Measurements from ENCODE around the gene NUDT14.

NUDT14 gene

GRCh38 chr14:105212541-105213300 is 31.6 kb upstream of the NUDT14 start:
- no peak for DNase-seq (ENCODE audit: low read depth)

DNA sequence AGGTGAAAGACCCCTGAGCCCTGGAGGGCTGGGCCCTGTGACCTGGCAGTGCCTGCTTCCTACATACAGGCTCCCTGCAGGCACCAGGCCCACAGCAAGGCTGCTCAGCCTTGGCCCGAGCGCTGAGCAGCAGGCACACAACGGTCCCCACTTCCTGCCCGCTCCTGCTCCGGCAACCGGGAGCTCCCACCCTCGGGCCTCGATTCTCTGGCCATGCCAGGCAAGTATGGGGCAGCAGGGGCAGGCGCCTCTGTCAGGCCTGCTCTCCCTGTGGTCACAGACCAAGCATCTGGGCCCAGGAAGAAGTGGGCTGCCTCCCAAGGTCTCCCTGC is 30.6 kb upstream of the NUDT14 start:
- no peak for DNase-seq (ENCODE audit: low read depth)

DNA sequence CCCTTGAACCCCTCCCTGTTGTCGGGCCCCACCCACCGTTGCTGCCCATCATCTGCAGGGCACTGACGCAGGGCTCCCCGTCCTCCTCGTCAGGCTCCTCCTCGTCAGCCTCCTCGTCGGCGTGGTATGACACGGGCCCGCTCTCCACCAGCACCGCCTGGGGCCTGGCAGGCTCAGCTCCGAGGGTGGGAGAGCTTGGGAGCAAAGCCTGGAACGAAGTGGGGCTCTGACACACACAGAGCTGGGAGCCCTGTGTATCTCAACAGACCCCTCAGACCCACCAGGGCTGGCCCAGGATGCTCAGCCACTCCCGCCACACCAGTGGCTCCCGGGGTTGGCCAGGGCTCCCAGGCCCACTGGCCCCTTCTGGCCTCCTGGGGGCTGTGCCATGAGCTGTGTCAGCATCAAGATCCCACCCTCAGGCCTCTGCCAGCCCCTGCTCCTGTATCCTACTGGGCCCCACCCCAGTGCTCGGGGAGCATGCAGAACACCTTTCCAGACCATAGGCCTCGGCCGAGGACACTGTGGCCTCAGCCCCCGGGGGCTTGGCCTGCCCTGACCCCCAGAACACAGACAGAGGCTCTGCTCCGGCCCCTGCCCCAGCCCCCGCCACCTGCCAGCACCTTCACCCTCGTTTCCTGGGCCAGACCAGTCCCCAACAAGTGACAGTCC is 30.1 kb upstream of the NUDT14 start:
- no peak for DNase-seq (ENCODE audit: low read depth)

- no peak for DNase-seq (ENCODE audit: low read depth)
Observed at GRCh38 chr14:105210266-105211025, 29.3 kb upstream of the NUDT14 start.

DNA sequence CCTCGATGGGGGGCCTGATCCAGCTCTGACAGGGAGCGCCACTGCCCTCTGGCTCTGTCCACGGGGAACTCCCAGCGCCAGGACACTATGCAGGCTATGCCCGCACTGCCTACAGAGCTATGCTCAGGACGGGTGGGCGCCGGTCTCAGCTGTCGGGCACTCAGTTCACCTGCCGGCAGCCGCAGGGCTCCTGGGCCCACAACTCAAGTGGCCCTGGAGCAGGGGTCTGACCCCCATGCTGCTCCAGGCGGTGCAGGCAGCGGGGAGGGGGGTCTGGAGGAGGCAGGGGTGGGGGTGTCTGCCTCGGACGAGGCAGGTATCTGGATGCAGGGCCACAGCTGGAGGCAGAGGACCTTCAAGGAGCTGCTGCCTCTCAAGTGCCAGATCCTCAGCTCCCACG is 28.5 kb upstream of the NUDT14 start:
- DNase-seq (ENCODE audit: low read depth): no peak

DNA sequence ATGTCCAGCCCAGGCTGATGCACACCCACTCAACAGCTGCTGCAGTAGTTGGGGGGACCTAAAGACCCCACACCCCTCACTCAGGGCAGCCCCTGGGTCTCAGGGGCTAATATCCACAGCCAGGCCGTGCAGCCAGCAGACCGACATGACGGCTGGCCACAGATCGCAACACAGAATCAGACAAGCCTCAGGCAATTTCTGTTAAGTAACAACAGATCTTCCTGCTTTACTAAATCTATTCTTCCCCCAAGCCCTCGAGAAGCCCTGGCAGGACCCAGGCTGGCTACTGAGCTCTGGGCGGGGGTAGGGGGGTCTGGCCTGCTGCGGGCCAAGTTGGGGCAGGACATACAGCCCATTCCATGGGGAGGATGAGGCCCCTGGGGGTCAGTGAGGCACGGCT is 28.0 kb upstream of the NUDT14 start:
- no peak for DNase-seq (ENCODE audit: low read depth)

DNA sequence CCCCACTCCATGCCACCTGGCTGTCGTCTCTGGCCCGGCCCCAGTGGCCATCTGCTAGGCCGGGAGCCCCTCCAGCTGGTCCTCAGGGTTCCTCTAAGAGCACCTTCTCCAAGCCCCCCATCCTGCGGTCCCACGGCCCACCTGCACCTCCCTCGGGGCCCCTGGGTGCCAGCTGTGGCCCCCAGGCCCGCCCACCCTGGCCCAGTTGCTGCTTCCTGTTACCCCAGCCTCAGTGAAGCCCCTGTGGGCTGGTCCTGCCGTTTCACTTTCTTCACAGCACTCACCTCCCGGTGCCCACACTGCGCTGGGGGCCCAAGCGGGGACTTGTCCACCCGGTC is 27.6 kb upstream of the NUDT14 start:
- DNase-seq (ENCODE audit: low read depth): no peak

DNA sequence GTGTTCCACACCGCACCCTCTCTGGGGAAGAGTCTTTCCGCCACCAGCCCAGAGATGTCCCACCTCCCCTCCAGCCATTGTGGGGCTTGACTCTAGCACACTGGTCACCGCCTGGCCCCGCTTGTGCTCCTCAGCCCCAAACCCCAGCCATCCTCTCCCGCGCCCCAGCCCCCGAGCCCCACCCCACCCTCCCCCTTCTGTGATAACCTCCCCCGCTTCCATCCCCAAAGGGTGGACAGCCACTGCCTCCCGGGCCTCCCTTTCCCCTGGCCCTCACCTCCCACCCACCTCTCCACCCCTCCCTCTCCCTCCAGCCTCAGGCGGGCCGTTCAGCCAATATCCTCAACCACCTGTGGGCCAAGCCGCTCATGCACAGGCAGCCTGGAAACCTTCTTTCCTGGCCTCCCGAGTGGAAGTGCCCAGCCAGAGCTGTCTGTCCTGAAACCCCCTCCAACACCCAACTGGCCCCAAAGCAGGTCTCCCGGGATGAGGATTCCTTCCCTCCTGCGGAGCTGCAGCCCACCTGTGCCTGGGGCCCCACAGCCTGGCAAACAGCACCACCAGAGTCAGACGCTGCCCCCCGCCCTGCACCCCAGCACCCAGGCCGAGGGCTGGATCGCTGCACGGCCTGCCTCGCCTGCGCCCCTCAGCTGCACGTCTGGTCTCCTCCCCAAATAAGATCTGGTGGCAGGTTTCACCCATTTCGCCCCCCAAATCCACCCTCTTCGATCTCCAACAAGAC is 27.1 kb upstream of the NUDT14 start:
- no peak for DNase-seq (ENCODE audit: low read depth)

DNA sequence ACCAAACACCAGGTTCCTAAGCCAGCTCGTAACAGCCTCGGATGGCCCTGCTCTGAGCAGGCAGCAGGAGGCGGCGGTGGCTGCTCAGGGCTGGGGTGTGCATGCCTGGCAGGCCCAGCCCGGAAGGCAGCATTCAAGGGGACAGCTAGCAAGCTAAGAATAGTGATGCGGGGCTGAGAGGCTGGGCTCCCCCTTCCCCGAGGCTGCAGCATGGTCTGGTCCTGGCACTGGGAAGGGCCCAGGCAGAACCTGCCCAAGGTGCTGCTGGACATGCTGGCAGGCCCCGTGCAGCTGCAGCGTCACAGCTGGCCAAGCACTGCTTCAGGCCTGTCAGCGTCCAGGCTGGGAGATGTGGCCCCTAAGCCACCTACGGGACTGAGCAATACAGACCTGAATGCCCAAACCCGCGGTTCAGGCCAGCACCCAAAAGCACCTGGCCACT is 26.4 kb upstream of the NUDT14 start:
- no peak for DNase-seq (ENCODE audit: low read depth)

DNA sequence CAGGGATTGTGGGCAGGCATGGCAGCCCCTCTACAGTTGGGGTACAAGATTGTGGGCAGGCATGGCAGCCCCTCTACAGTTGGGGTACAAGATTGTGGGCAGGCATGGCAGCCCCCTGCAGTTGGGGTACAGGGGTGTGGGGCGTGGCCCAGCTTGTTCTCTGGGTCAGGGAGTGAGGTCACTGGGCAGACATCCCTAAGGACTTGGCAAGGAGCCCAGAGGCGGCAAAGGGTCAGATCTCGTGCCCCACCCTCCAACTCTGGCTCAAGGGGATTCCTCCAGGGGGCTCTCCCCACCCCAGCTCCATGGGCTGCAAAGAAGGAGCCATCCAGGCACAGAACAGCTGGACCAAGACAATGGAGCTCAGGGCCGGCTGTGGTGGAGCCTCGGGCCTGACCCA is 25.8 kb upstream of the NUDT14 start:
- no peak for DNase-seq (ENCODE audit: low read depth)

- no peak for DNase-seq (ENCODE audit: low read depth)
Observed at GRCh38 chr14:105205673-105206208, 24.6 kb upstream of the NUDT14 start.

- no peak for DNase-seq (ENCODE audit: low read depth)
Observed at GRCh38 chr14:105204931-105205672, 24.0 kb upstream of the NUDT14 start.

DNA sequence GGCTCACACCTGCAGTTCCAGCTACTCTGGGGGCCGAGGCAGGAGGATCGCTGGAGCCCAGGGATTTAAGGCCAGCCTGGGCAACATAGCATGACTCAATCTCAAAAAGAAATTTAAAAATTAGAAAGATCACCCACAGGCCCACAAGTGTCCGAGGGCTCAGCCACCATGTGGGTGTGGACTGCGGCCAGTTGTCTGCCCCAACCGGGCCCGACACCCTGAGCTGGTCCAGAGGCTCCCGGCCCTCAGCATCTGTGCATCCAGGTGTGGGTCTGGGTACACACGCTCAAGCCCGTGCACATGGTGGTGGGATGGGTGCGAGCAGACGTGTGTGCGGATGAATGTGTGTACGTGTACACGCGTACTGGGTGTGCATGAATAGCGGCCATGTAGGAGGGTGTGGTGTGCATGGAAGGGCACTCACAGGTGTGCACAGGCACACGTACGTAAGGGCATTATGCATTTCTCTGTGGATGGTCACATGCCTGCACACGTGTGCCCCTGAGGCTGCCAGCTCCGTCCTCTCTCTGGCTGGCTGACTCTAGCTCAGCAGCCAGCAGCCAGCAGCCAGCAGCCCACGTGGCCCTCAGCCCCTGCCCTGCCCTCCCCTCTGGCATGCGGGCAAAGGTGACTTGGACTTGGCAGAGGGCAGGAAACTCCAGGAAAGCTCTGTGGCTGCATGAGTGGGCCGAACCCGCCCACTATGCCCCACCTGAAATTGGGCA is 23.3 kb upstream of the NUDT14 start:
- no peak for DNase-seq (ENCODE audit: low read depth)

DNA sequence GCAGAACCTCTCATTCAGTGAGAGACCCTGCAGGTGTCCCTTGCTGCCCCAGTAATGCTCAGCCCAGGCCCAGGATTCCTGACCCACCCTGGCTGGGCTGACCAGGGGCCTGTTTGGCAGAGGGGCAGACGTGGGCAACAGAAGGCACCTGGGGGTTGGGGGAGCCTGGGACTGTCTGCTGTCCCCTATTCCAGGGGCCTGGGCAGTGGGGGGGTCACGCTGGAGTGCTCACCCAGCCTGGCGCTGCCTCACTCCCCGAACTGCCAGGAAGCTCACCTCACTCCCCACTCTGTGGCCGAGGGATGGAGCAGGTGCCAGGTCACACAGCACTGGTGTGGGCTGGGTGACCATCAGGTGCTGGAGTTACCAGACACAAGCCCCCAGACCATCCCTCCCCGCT is 22.6 kb upstream of the NUDT14 start:
- DNase-seq (ENCODE audit: low read depth): no peak

DNA sequence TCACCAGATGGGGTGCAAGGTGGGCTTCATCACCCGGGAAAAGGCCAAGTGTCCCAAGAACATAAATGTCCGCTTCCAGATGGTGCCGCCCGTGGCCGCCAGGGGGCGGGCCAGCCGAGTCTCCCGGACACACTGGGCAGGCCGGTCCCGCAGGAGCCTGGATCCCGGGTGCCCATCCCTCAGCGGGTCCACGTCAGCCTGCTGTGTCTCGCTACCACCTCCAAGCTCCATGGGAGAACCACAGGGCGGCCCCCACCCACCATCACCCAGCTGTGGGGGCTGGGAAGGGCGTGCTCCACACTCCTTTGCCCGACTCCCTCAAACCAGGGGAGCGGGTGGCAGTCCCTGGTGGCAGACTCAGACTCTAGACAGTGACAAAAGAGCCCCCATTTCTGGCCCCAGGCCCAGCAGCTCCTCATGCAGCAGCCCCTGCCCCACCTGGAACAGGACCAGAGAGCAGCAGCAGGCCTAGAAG is 22.0 kb upstream of the NUDT14 start:
- DNase-seq (ENCODE audit: low read depth): no peak

- DNase-seq (ENCODE audit: low read depth): no peak
Observed at GRCh38 chr14:105201925-105202513, 20.9 kb upstream of the NUDT14 start.

- no peak for DNase-seq (ENCODE audit: low read depth)
Observed at GRCh38 chr14:105201156-105201924, 20.2 kb upstream of the NUDT14 start.

GRCh38 chr14:105200641-105201040 is 19.5 kb upstream of the NUDT14 start:
- no peak for DNase-seq (ENCODE audit: low read depth)

- no peak for DNase-seq (ENCODE audit: low read depth)
Observed at GRCh38 chr14:105200074-105200473, 19.0 kb upstream of the NUDT14 start.

- no peak for DNase-seq (ENCODE audit: low read depth)
Observed at GRCh38 chr14:105199093-105199492, 18.0 kb upstream of the NUDT14 start.
